K562 (cell line): ENCODE measurements around the gene ARFRP1. TPM values are rescaled to one million over a fixed set of nuclear protein-coding genes. Genes with fewer than 3 reads are reported as not detected.

Experiments
- ATAC-seq: fragments of 200-7000 bp; cut with Tn5 transposase; 3 replicates; pipeline ENCODE4 v1.9.1; 2020; ENCODE audit warnings: moderate library complexity
- BruUV-seq: library from RNA; stranded (reverse); fragments of 400-500 nt; replicated peaks from 2 replicates; lab custom pipeline; 2021; lab: Mats Ljungman, UMichigan
- CTCF ChIA-PET: fragments of 300-600 bp; formaldehyde crosslinking; extraction: SDS; loops from one replicate; lab custom pipeline; 2021; ENCODE audit warnings: low intra/inter-chr PET ratio; lab: Yijun Ruan, JAX
- POLR2A ChIA-PET: fragments of 300-600, 350-650 bp; sonication (Branson Sonifier 250); formaldehyde crosslinking; extraction: SDS; loops from one replicate; lab custom pipeline; 2021; ENCODE audit warnings: antibody characterized with exemption, inconsistent platforms; lab: Yijun Ruan, JAX
- DNase-seq, 4 experiments: peaks; one replicate each; pipeline versions ENCODE4 v3.0.0 to v3.0.0-alpha.2; 2011 to 2018; ENCODE audit warnings: low spot score in 3 of 4, mixed read lengths in 3 of 4; ENCODE audit errors: extremely low read depth in 1 of 4
- FAIRE-seq: peaks from 2 replicates; lab custom pipeline; 2011; peaks lifted over from hg19 to GRCh38; lab: Jason Lieb, UNC
- H2AFZ ChIP-seq: 2 replicates; pipeline ENCODE4 v1.6.0; 2011; ENCODE audit warnings: low read depth, low read length, control low read depth, inconsistent platforms
- H3K27ac ChIP-seq: fragments of 200-600 bp; 3 replicates; pipeline ENCODE4 v1.8.0; 2011; ENCODE audit warnings: low read depth, mild to moderate bottlenecking, control low read depth, inconsistent platforms, low read length, moderate library complexity, mixed read lengths; ENCODE audit errors: extremely low read depth
- H3K27me3 ChIP-seq, 2 experiments: fragments of 300-600 bp in 1 of 2; 2 replicates in 1 of 2; 3 replicates in 1 of 2; pipeline versions ENCODE4 v1.6.0 to v1.8.0; 2011; ENCODE audit warnings: inconsistent platforms in 2 of 2, low read length in 2 of 2, mild to moderate bottlenecking in 1 of 2, mixed read lengths in 1 of 2, moderate library complexity in 1 of 2; ENCODE audit not compliant: control insufficient read depth in 2 of 2, insufficient read depth in 2 of 2
- H3K36me3 ChIP-seq: fragments of 300-600 bp; 3 replicates; pipeline ENCODE4 v1.8.0; 2011; ENCODE audit warnings: mild to moderate bottlenecking, low read length, inconsistent platforms; ENCODE audit not compliant: control insufficient read depth, insufficient read depth
- H3K4me1 ChIP-seq, 2 experiments: fragments of 200-600 bp in 1 of 2; replicated peaks in 1 of 2; 2 replicates in 1 of 2; 3 replicates in 1 of 2; pipeline versions ENCODE4 v1.5.1 to v1.8.0; 2011; ENCODE audit warnings: inconsistent platforms in 2 of 2, low read length in 2 of 2, mild to moderate bottlenecking in 1 of 2, mixed read lengths in 1 of 2, moderate library complexity in 1 of 2; ENCODE audit not compliant: control insufficient read depth in 2 of 2, insufficient read depth in 2 of 2
- H3K4me2 ChIP-seq: 2 replicates; pipeline ENCODE4 v1.6.1; 2011; ENCODE audit warnings: low read length, control low read depth, inconsistent platforms, mixed read lengths; ENCODE audit not compliant: insufficient read depth
- H3K4me3 ChIP-seq: fragments of 200-600 bp; sonication (generic), shearing (Covaris generic); 2 replicates; pipeline ENCODE4 v1.5.1; 2016; ENCODE audit warnings: control low read depth, inconsistent platforms
- H3K79me2 ChIP-seq: fragments of 200-600 bp; 3 replicates; pipeline ENCODE4 v1.8.0; 2011; ENCODE audit warnings: low read length, inconsistent platforms; ENCODE audit not compliant: control insufficient read depth, insufficient read depth
- H3K9ac ChIP-seq, 2 experiments: 2 replicates each; pipeline versions ENCODE4 v1.6.0 to v1.6.1; 2011; ENCODE audit warnings: low read depth in 2 of 2, low read length in 2 of 2, control low read depth in 1 of 2, inconsistent platforms in 1 of 2, mild to moderate bottlenecking in 1 of 2, mixed read lengths in 1 of 2; ENCODE audit not compliant: insufficient read depth in 1 of 2
- H3K9me1 ChIP-seq: one replicate; pipeline ENCODE4 v1.6.0; 2011; ENCODE audit warnings: inconsistent platforms, mild to moderate bottlenecking, low read length, moderate library complexity; ENCODE audit not compliant: control insufficient read depth, insufficient read depth
- H3K9me3 ChIP-seq: replicated peaks from 2 replicates; pipeline ENCODE4 v1.5.1; 2011; ENCODE audit warnings: low read depth, low read length, inconsistent platforms; ENCODE audit not compliant: control insufficient read depth, insufficient read depth
- H4K20me1 ChIP-seq: replicated peaks from 2 replicates; pipeline ENCODE4 v1.6.1; 2011; ENCODE audit warnings: low read length, inconsistent platforms, mixed read lengths; ENCODE audit not compliant: control insufficient read depth, insufficient read depth
- CBX5 ChIP-seq: IDR thresholded peaks from 2 replicates; pipeline ENCODE4 v1.6.1; 2014; ENCODE audit warnings: low read depth, borderline replicate concordance
- CCNT2 ChIP-seq: IDR thresholded peaks from 2 replicates; pipeline ENCODE4 v1.6.1; 2011; ENCODE audit warnings: borderline replicate concordance, low read depth, mild to moderate bottlenecking, moderate library complexity, mixed read lengths, low read length; ENCODE audit not compliant: insufficient read length; ENCODE audit errors: extremely low read depth
- CSDE1 ChIP-seq, 2 experiments: fragments of 450-650 bp; IDR thresholded peaks; 2 replicates each; pipeline ENCODE4 v1.6.1; 2016; ENCODE audit warnings: mild to moderate bottlenecking in 1 of 2
- ERF ChIP-seq: fragments of 450-650 bp; formaldehyde crosslinking; IDR thresholded peaks from 2 replicates; pipeline ENCODE4 v1.4.0; 2020; ENCODE audit warnings: mild to moderate bottlenecking, mixed read lengths
- GTF2A2 ChIP-seq: IDR thresholded peaks from 2 replicates; pipeline ENCODE4 v1.6.1; 2016; ENCODE audit warnings: mild to moderate bottlenecking, missing genetic modification characterization, missing compliant biosample characterization
- LEF1 ChIP-seq: fragments of 450-650 bp; IDR thresholded peaks from 2 replicates; pipeline ENCODE4 v1.6.1; 2016; ENCODE audit warnings: mild to moderate bottlenecking
- MAX ChIP-seq: sonication (generic); formaldehyde crosslinking; IDR thresholded peaks from 2 replicates; pipeline ENCODE4 v1.9.0; 2022; ENCODE audit warnings: mild to moderate bottlenecking, missing genetic modification reagents
- MEIS2 ChIP-seq: fragments of 450-650 bp; IDR thresholded peaks from 2 replicates; pipeline ENCODE4 v1.6.1; 2014; ENCODE audit warnings: mild to moderate bottlenecking; ENCODE audit not compliant: partially characterized antibody
- PHB2 ChIP-seq: fragments of 450-650 bp; IDR thresholded peaks from 2 replicates; pipeline ENCODE4 v1.6.1; 2017; ENCODE audit warnings: low read depth
- PHF20 ChIP-seq: fragments of 450-650 bp; IDR thresholded peaks from 2 replicates; pipeline ENCODE4 v1.6.1; 2018; ENCODE audit not compliant: partially characterized antibody
- POLR2A ChIP-seq: fragments of 450-650 bp; conservative IDR thresholded peaks from 2 replicates; pipeline ENCODE4 v1.6.1; 2016
- POLR2G ChIP-seq: fragments of 200-400 bp; formaldehyde crosslinking; IDR thresholded peaks from 2 replicates; pipeline ENCODE4 v1.6.1; 2017; ENCODE audit warnings: low read depth, mild to moderate bottlenecking, antibody characterized with exemption, low read length, moderate library complexity
- POLR3G ChIP-seq: IDR thresholded peaks from 2 replicates; pipeline ENCODE4 v1.6.1; 2011; ENCODE audit not compliant: insufficient read length, insufficient replicate concordance; ENCODE audit errors: extremely low read depth
- RBFOX2 ChIP-seq: fragments of 200-400 bp; formaldehyde crosslinking; IDR thresholded peaks from 2 replicates; pipeline ENCODE4 v1.6.1; 2017; ENCODE audit warnings: low read depth, mild to moderate bottlenecking, low read length, moderate library complexity
- RBM22 ChIP-seq: fragments of 200-400 bp; formaldehyde crosslinking; IDR thresholded peaks from 2 replicates; pipeline ENCODE4 v1.6.1; 2018; ENCODE audit warnings: low read length, low read depth; ENCODE audit not compliant: poor library complexity, severe bottlenecking
- RFX7 ChIP-seq: fragments of 250-450 bp; sonication (Bioruptor Pico); IDR thresholded peaks from 2 replicates; pipeline ENCODE4 v1.5.1; 2021; ENCODE audit warnings: mild to moderate bottlenecking
- ZEB2 ChIP-seq: fragments of 450-650 bp; IDR thresholded peaks from 2 replicates; pipeline ENCODE4 v1.6.1; 2016
- ZNF23 ChIP-seq: fragments of 250-450 bp; sonication (Bioruptor Pico); IDR thresholded peaks from 2 replicates; pipeline ENCODE4 v1.4.0; 2020; ENCODE audit warnings: mild to moderate bottlenecking
- WGBS: fragments of 100-300 bp; shearing (Covaris generic); methylation state at CpG from one replicate; pipeline ENCODE4 v1.1.6; 2016; ENCODE audit warnings: low coverage, mixed read lengths; ENCODE audit not compliant: insufficient coverage; ENCODE audit errors: missing lambda C conversion rate; 5-methylcytosine and 5-hydroxymethylcytosine counted together
- in situ Hi-C: fragments of 300-500 bp; cut with MboI; formaldehyde crosslinking; loops from 4 replicates; pipeline ENCODE4 v1.15.0; 2018; ENCODE audit warnings: inconsistent platforms, mixed read lengths
- intact Hi-C: fragments of 100-400 bp; cut with micrococcal nuclease; formaldehyde crosslinking; loops from 2 replicates; pipeline ENCODE4 v1.14.2; 2022
- polyA plus RNA-seq, 8 experiments: library from polyadenylated mRNA; depleted of rRNA in 4 of 8; stranded (reverse) in 5 of 8; unstranded in 3 of 8; fragments of >200 nt; fragmentation: Nextera tagmentation in 2 of 8; fragmentation: Illumina TruSeq in 1 of 8; extraction: Ambion mirVana in 2 of 8; extraction: Trizol in 1 of 8; gene quantifications; 2 replicates each; pipeline versions ENCODE4 v1.2.1 to v1.2.3, GENCODE V29; 2011 to 2014; ENCODE audit warnings: inconsistent platforms in 1 of 8, missing spikeins in 1 of 8
- total RNA-seq, 7 experiments: library from RNA; depleted of rRNA in 6 of 7; stranded (reverse); fragments of >200 nt in 6 of 7; fragmentation: Illumina TruSeq in 2 of 7; extraction: Trizol in 2 of 7; gene quantifications; 2 replicates each; pipeline versions ENCODE4 v1.2.1 to v1.2.3, GENCODE V29; 2011 to 2021; ENCODE audit warnings: low replicate concordance in 1 of 7
- TF ChIP-seq, protein P1 (sequence below): sonication (generic); formaldehyde crosslinking; IDR thresholded peaks from 2 replicates; pipeline ENCODE4 v1.8.1; 2022; ENCODE audit warnings: missing genetic modification reagents
- TF ChIP-seq, protein P2 (sequence below): IDR thresholded peaks from 2 replicates; pipeline ENCODE4 v1.6.1; 2012; ENCODE audit warnings: low read depth, low read length, improper control_type of control experiment, borderline replicate concordance
- TF ChIP-seq, protein P3 (sequence below): sonication (generic); formaldehyde crosslinking; IDR thresholded peaks from 2 replicates; pipeline ENCODE4 v1.9.0; 2022; ENCODE audit warnings: mild to moderate bottlenecking, missing genetic modification reagents

Gene ARFRP1
- total and polyA plus RNA-seq, 9 of the 15 experiments (the other 6 are each of a cell fraction or from before 2014, with no cell fraction given) = 2.2 to 78.9 (median 37.3) TPM

- ATAC-seq (no peak), FAIRE-seq (no peak), DNase-seq (no peak)
- Histone ChIP-seq H3K4me1 (peaks cover 0 to 75% of the 10 kb centered on the region in 2 experiments; a peak in 2 of 5 replicates), H4K20me1 (no peaks in the 10 kb centered on the region), H3K9me3 (no peaks in the 10 kb centered on the region), H2AFZ (no peak overlapping the region), H3K27ac (no peak overlapping the region), H3K27me3 (no peaks in the 10 kb centered on the region), H3K36me3 (peaks cover 37% of the 10 kb centered on the region; the same call in 2 of the 3 replicates), H3K4me2 (no peak overlapping the region), H3K9ac (no peak overlapping the region; a peak in 1 of 4 replicates), H3K79me2 (no peaks in the 10 kb centered on the region), H3K4me3 (no peak overlapping the region), H3K9me1 (no peaks in the 10 kb centered on the region)
- in situ Hi-C loops (no loop called here), intact Hi-C loops (no loop called here)
- 88% methylated on average over 14 of the region's 20 CpGs for WGBS
- ChIA-PET CTCF (no interaction called here), POLR2A (interaction anchor here (0.6 to 1.3 kb wide), 2 partner anchors 10 to 199 kb away, joined by 4 to 6 read pairs; no protein-coding TSS in a partner anchor)
- BruUV-seq = no TSS peak
- TF ChIP-seq, protein P1, sequence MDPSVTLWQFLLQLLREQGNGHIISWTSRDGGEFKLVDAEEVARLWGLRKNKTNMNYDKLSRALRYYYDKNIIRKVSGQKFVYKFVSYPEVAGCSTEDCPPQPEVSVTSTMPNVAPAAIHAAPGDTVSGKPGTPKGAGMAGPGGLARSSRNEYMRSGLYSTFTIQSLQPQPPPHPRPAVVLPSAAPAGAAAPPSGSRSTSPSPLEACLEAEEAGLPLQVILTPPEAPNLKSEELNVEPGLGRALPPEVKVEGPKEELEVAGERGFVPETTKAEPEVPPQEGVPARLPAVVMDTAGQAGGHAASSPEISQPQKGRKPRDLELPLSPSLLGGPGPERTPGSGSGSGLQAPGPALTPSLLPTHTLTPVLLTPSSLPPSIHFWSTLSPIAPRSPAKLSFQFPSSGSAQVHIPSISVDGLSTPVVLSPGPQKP (CRISPR knock-in tag) = no peak
- TF ChIP-seq, protein P2, sequence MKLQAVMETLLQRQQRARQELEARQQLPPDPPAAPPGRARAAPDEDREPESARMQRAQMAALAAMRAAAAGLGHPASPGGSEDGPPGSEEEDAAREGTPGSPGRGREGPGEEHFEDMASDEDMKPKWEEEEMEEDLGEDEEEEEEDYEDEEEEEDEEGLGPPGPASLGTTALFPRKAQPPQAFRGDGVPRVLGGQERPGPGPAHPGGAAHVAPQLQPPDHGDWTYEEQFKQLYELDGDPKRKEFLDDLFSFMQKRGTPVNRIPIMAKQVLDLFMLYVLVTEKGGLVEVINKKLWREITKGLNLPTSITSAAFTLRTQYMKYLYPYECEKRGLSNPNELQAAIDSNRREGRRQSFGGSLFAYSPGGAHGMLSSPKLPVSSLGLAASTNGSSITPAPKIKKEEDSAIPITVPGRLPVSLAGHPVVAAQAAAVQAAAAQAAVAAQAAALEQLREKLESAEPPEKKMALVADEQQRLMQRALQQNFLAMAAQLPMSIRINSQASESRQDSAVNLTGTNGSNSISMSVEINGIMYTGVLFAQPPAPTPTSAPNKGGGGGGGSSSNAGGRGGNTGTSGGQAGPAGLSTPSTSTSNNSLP = no peak
- TF ChIP-seq CCNT2 (peak; percentile 1), CSDE1 (IDR thresholded peaks at IDR 0.05) (no peak), RBM22 (peak; percentile 46), MAX (CRISPR knock-in tag) (no peak), POLR3G (no peak), POLR2A (0 out of 2 replicates have a peak, but pooled peaks have one; percentile 26), CBX5 (no peak), LEF1 (no peak), ZEB2 (no peak), MEIS2 (no peak), GTF2A2 (tag) (no peak), RBFOX2 (peak; percentile 11; the same call in 1 of the 2 replicates), PHF20 (no peak), RFX7 (CRISPR knock-in tag) (no peak), ZNF23 (CRISPR knock-in tag) (no peak), PHB2 (no peak), ERF (CRISPR knock-in tag) (no peak), POLR2G (peak; percentile 64)
- TF ChIP-seq, protein P3, sequence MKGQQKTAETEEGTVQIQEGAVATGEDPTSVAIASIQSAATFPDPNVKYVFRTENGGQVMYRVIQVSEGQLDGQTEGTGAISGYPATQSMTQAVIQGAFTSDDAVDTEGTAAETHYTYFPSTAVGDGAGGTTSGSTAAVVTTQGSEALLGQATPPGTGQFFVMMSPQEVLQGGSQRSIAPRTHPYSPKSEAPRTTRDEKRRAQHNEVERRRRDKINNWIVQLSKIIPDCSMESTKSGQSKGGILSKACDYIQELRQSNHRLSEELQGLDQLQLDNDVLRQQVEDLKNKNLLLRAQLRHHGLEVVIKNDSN (CRISPR knock-in tag) = no peak
These were observed 15.2 kb downstream of the ARFRP1 start for GRCh38 chr20:63692436-63693082.
